Endodermal cell (in vitro differentiated cells): ENCODE data around the gene SUOX. TPM values are rescaled to one million over a fixed set of nuclear protein-coding genes. Genes with fewer than 3 reads are reported as not detected.

ENCODE experiments used
- DNase-seq: peaks from one replicate; pipeline ENCODE4 v3.0.0-alpha.2; 2017
- H3K27ac ChIP-seq: 2 replicates; pipeline ENCODE4 v1.5.1; 2013; ENCODE audit warnings: mild to moderate bottlenecking, low read depth, low read length, moderate library complexity
- H3K27me3 ChIP-seq: 2 replicates; pipeline ENCODE4 v1.6.1; 2013; ENCODE audit warnings: mild to moderate bottlenecking, low read length, moderate library complexity; ENCODE audit not compliant: insufficient read depth, control insufficient read depth, poor library complexity, severe bottlenecking
- H3K36me3 ChIP-seq: 2 replicates; pipeline ENCODE4 v1.7.0; 2013; ENCODE audit warnings: mild to moderate bottlenecking, low read length, moderate library complexity; ENCODE audit not compliant: control insufficient read depth, insufficient read depth
- H3K4me1 ChIP-seq: one replicate; pipeline ENCODE4 v1.7.0; 2013; ENCODE audit warnings: low read length; ENCODE audit not compliant: control insufficient read depth, insufficient read depth
- H3K4me3 ChIP-seq: 2 replicates; pipeline ENCODE4 v1.5.1; 2013; ENCODE audit warnings: mild to moderate bottlenecking, low read length, moderate library complexity
- H3K9ac ChIP-seq: 2 replicates; pipeline ENCODE4 v1.6.1; 2013; ENCODE audit warnings: mild to moderate bottlenecking, low read length, moderate library complexity; ENCODE audit not compliant: poor library complexity, severe bottlenecking; ENCODE audit errors: extremely low read depth
- H3K9me3 ChIP-seq: 2 replicates; pipeline ENCODE4 v1.6.1; 2013; ENCODE audit warnings: mild to moderate bottlenecking, low read length, moderate library complexity; ENCODE audit not compliant: control insufficient read depth
- H3K27ac Mint-ChIP-seq: 2 replicates; pipeline ENCODE4 v1.8.0; 2020; ENCODE audit warnings: mixed read lengths
- H3K27me3 Mint-ChIP-seq: 2 replicates; pipeline ENCODE4 v1.8.0; 2021; ENCODE audit warnings: mild to moderate bottlenecking, mixed read lengths; ENCODE audit not compliant: insufficient read depth
- H3K36me3 Mint-ChIP-seq: 2 replicates; pipeline ENCODE4 v1.8.0; 2020; ENCODE audit warnings: low read depth, mixed read lengths
- H3K4me1 Mint-ChIP-seq: 2 replicates; pipeline ENCODE4 v1.8.0; 2020; ENCODE audit warnings: mixed read lengths
- H3K4me3 Mint-ChIP-seq: 2 replicates; pipeline ENCODE4 v1.8.0; 2020; ENCODE audit warnings: mild to moderate bottlenecking, moderate library complexity, mixed read lengths
- H3K9me3 Mint-ChIP-seq: 2 replicates; pipeline ENCODE4 v1.8.0; 2020; ENCODE audit warnings: mild to moderate bottlenecking, mixed read lengths
- WGBS, 2 experiments: methylation state at CpG; one replicate each; pipeline versions ENCODE4 v1.1.5 to v1.1.7; 2013; ENCODE audit warnings: missing lambda C conversion rate in 2 of 2, mixed read lengths in 1 of 2; ENCODE audit not compliant: insufficient coverage in 1 of 2, insufficient read length in 1 of 2; 5-methylcytosine and 5-hydroxymethylcytosine counted together
- total RNA-seq, 2 donors: library from RNA; stranded (reverse); fragmentation: NEBNext Ultra II Directional in 1 of 2; extraction: Animal tissue kit (Norgen Biotek cat#: 25700) in 1 of 2; gene quantifications; 2 replicates in 1 of 2; 3 replicates in 1 of 2; pipeline ENCODE4 v1.2.1, GENCODE V29; 2021
- TF ChIP-seq, protein P1 (sequence below): fragments of 200-600 bp; sonication (generic); conservative IDR thresholded peaks from 2 replicates; pipeline ENCODE4 v1.5.0; 2021; ENCODE audit warnings: antibody characterized with exemption, mild to moderate bottlenecking

SUOX gene
- total RNA-seq, 2 donors from 2014 or later, result 23.2 to 27.5 TPM

DNA sequence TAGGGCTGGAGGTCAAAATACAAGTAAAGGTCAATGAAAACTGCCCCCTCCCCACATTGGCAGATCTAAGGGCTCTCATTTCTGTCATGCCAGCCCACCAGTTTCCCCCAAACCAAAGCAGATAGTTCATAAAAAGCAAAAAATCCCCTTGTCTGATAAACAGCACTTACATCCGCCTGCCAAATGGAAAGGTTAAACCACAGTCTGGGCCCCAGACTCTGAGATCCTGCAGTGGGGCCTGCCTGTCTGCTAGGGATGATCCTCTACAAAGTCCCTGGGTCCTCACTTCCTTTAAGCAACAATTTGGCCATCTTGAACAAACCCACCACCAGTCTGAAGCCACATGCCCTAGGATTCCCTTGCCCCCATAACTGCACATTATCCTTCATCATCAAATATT, 34.9 kb downstream of the SUOX start:
- H3K4me1 Mint-ChIP-seq, result no peaks in the 10 kb centered on the region
- Histone ChIP-seq H3K36me3 (peaks cover 31% of the 10 kb centered on the region), H3K27me3 (no peaks in the 10 kb centered on the region), H3K9ac (no peak overlapping the region), H3K4me3 (no peak overlapping the region), H3K4me1 (no peaks in the 10 kb centered on the region), H3K27ac (no peak overlapping the region), H3K9me3 (no peaks in the 10 kb centered on the region)
- no peaks in the 10 kb centered on the region for H3K9me3 Mint-ChIP-seq
- H3K27ac Mint-ChIP-seq, result no peak overlapping the region
- no peak for DNase-seq
- peaks cover 67% of the 10 kb centered on the region for H3K36me3 Mint-ChIP-seq
- 84 to 100% methylated on average over 1 of the region's 1 CpG for WGBS, 2 experiments
- no peak overlapping the region for H3K4me3 Mint-ChIP-seq
- no peaks in the 10 kb centered on the region for H3K27me3 Mint-ChIP-seq
- TF ChIP-seq, protein P1, sequence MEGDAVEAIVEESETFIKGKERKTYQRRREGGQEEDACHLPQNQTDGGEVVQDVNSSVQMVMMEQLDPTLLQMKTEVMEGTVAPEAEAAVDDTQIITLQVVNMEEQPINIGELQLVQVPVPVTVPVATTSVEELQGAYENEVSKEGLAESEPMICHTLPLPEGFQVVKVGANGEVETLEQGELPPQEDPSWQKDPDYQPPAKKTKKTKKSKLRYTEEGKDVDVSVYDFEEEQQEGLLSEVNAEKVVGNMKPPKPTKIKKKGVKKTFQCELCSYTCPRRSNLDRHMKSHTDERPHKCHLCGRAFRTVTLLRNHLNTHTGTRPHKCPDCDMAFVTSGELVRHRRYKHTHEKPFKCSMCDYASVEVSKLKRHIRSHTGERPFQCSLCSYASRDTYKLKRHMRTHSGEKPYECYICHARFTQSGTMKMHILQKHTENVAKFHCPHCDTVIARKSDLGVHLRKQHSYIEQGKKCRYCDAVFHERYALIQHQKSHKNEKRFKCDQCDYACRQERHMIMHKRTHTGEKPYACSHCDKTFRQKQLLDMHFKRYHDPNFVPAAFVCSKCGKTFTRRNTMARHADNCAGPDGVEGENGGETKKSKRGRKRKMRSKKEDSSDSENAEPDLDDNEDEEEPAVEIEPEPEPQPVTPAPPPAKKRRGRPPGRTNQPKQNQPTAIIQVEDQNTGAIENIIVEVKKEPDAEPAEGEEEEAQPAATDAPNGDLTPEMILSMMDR, result no peak

DNA sequence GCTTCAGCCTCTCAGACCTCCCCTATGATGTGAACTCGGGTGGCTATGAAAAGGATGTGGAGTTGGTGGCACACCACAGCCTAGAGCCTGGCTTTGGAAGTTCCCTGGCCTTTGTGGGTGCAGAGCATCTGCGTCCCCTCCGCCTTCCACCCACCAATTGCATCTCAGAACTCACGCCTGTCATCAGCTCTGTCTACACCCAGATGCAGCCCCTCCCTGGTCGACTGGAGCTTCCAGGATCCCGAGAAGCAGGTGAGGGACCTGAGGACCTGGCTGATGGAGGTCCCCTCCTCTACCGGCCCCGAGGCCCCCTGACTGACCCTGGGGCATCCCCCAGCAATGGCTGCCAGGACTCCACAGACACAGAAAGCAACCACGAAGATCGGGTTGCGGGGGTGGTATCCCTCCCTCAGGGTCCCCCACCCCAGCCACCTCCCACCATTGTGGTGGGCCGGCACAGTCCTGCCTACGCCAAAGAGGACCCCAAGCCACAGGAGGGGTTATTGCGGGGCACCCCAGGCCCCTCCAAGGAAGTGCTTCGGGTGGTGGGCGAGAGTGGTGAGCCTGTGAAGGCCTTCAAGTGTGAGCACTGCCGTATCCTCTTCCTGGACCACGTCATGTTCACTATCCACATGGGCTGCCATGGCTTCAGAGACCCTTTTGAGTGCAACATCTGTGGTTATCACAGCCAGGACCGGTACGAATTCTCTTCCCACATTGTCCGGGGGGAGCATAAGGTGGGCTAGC, 37.7 kb downstream of the SUOX start:
- H3K4me3 ChIP-seq, result no peak overlapping the region
- no peak overlapping the region for H3K9ac ChIP-seq
- no peaks in the 10 kb centered on the region for H3K4me1 ChIP-seq
- 93 to 100% methylated on average over 9 to 21 of the region's 21 CpGs for WGBS, 2 experiments
- Mint-ChIP-seq H3K4me1 (peaks cover 11% of the 10 kb centered on the region), H3K27me3 (no peaks in the 10 kb centered on the region), H3K4me3 (no peak overlapping the region), H3K27ac (no peak overlapping the region), H3K36me3 (peaks cover 47% of the 10 kb centered on the region), H3K9me3 (no peaks in the 10 kb centered on the region)
- no peak overlapping the region for H3K27ac ChIP-seq
- no peak for DNase-seq
- TF ChIP-seq, protein P1, result no peak
- peaks cover 24% of the 10 kb centered on the region for H3K36me3 ChIP-seq
- no peaks in the 10 kb centered on the region for H3K27me3 ChIP-seq
- H3K9me3 ChIP-seq, result no peaks in the 10 kb centered on the region

DNA sequence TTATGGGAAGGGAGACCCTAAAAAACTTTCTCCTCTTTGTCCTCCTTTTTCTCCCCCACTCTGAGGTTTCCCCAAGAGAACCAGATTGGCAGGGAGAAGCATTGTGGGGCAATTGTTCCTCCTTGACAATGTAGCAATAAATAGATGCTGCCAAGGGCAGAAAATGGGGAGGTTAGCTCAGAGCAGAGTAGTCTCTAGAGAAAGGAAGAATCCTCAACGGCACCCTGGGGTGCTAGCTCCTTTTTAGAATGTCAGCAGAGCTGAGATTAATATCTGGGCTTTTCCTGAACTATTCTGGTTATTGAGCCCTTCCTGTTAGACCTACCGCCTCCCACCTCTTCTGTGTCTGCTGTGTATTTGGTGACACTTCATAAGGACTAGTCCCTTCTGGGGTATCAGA, 40.1 kb downstream of the SUOX start:
- Mint-ChIP-seq H3K4me3 (no peak overlapping the region), H3K4me1 (peaks cover 11% of the 10 kb centered on the region), H3K27ac (peak overlapping the region; percentile 39), H3K9me3 (no peaks in the 10 kb centered on the region), H3K36me3 (peaks cover 34% of the 10 kb centered on the region), H3K27me3 (no peaks in the 10 kb centered on the region)
- 97 to 100% methylated on average over 1 to 2 of the region's 2 CpGs for WGBS, 2 experiments
- TF ChIP-seq, protein P1, result no peak
- Histone ChIP-seq H3K9ac (no peak overlapping the region), H3K4me3 (no peak overlapping the region), H3K27me3 (no peaks in the 10 kb centered on the region), H3K4me1 (no peaks in the 10 kb centered on the region), H3K9me3 (no peaks in the 10 kb centered on the region), H3K36me3 (peaks cover 22% of the 10 kb centered on the region), H3K27ac (no peak overlapping the region)
- DNase-seq, result no peak
